HCT116 (cell line): ENCODE measurements around the gene CGN. TPM values are rescaled to one million over a fixed set of nuclear protein-coding genes. Genes with fewer than 3 reads are reported as not detected.

ENCODE experiments used
- ATAC-seq: fragments of 200-7000 bp; cut with Tn5 transposase; 2 replicates; pipeline ENCODE4 v1.9.1; 2020; ENCODE audit warnings: mild to moderate bottlenecking, moderate library complexity
- Bru-seq: library from RNA; stranded (reverse); fragments of 400-500 nt; gene quantifications from one replicate; lab custom pipeline; 2021; lab: Mats Ljungman, UMichigan
- BruChase-seq, 2 experiments: library from RNA; stranded (reverse); fragments of 400-500 nt; gene quantifications; one replicate each; lab custom pipeline; 2021; lab: Mats Ljungman, UMichigan
- BruUV-seq: library from RNA; stranded (reverse); fragments of 400-500 nt; replicated peaks from 2 replicates; lab custom pipeline; 2021; lab: Mats Ljungman, UMichigan
- CTCF ChIA-PET: fragments of 300-600 bp; sonication (Branson Sonifier 250); formaldehyde crosslinking; loops from one replicate; lab custom pipeline; 2021; ENCODE audit warnings: antibody characterized with exemption; lab: Charles Lee
- POLR2A ChIA-PET: fragments of 300-600, 350-600 bp; sonication (Branson Sonifier 250); formaldehyde crosslinking; loops from one replicate; lab custom pipeline; 2021; ENCODE audit warnings: antibody characterized with exemption; lab: Charles Lee
- RAD21 ChIA-PET, 2 experiments: fragments of 300-600 bp; sonication (Branson Sonifier 250); formaldehyde crosslinking; loops; one replicate each; lab custom pipeline; 2023; ENCODE audit warnings: low total read pairs in 2 of 2; ENCODE audit not compliant: uncharacterized antibody in 2 of 2, unreplicated experiment in 2 of 2, low non-redundant PET in 1 of 2; lab: Charles Lee
- DNase-seq: peaks from one replicate; pipeline ENCODE4 v3.0.0-alpha.2; 2010; ENCODE audit warnings: low read depth, low spot score
- H2AFZ ChIP-seq: fragments of 200-600 bp; shearing (Covaris generic), sonication (generic); 2 replicates; pipeline ENCODE4 v1.6.1; 2017; ENCODE audit warnings: low read depth, mixed run types, mixed read lengths, antibody characterized with exemption, low read length; ENCODE audit not compliant: poor library complexity, severe bottlenecking
- H3K27ac ChIP-seq: 2 replicates; pipeline ENCODE4 v1.5.1; 2012; ENCODE audit warnings: low read depth, low read length
- H3K27me3 ChIP-seq: fragments of 200-600 bp; sonication (generic); 2 replicates; pipeline ENCODE4 v1.6.1; 2016; ENCODE audit warnings: mixed run types, low read length, mixed read lengths; ENCODE audit not compliant: insufficient read depth
- H3K36me3 ChIP-seq, 2 experiments: fragments of 200-500 bp in 1 of 2; fragments of 200-600 bp in 1 of 2; sonication (Bioruptor generic) in 1 of 2; sonication (generic) in 1 of 2; 2 replicates each; pipeline versions ENCODE4 v1.5.1 to v1.6.1; 2014 to 2016; ENCODE audit warnings: low read length in 2 of 2, inconsistent platforms in 1 of 2, mixed read lengths in 1 of 2, mixed run types in 1 of 2; ENCODE audit not compliant: insufficient read depth in 2 of 2, control insufficient read depth in 1 of 2
- H3K4me1 ChIP-seq, 2 experiments: fragments of 200-600 bp in 1 of 2; sonication (generic) in 1 of 2; 2 replicates each; pipeline versions ENCODE4 v1.5.1 to v1.6.1; 2012 to 2017; ENCODE audit warnings: low read length in 2 of 2, inconsistent platforms in 1 of 2, mild to moderate bottlenecking in 1 of 2, mixed read lengths in 1 of 2, mixed run types in 1 of 2, moderate library complexity in 1 of 2; ENCODE audit not compliant: insufficient read depth in 2 of 2, control insufficient read depth in 1 of 2
- H3K4me2 ChIP-seq: fragments of 200-600 bp; sonication (generic); 2 replicates; pipeline ENCODE4 v1.6.1; 2017; ENCODE audit warnings: mixed run types, low read length, mixed read lengths
- H3K4me3 ChIP-seq, 2 experiments: fragments of 200-600 bp in 1 of 2; sonication (generic) in 1 of 2; replicated peaks in 1 of 2; 2 replicates each; pipeline ENCODE4 v1.5.1; 2011 to 2016; ENCODE audit warnings: low read length in 2 of 2, control low read depth in 1 of 2, low read depth in 1 of 2, mild to moderate bottlenecking in 1 of 2, mixed read lengths in 1 of 2, mixed run types in 1 of 2
- H3K79me2 ChIP-seq: fragments of 200-600 bp; sonication (generic); 2 replicates; pipeline ENCODE4 v1.6.1; 2017; ENCODE audit warnings: mild to moderate bottlenecking, mixed run types, low read length, moderate library complexity, mixed read lengths; ENCODE audit not compliant: insufficient read depth
- H3K9ac ChIP-seq: fragments of 200-600 bp; sonication (generic); 2 replicates; pipeline ENCODE4 v1.6.1; 2016; ENCODE audit warnings: low read length, mixed read lengths
- H3K9me2 ChIP-seq: fragments of 200-600 bp; sonication (generic), shearing (Covaris generic); 2 replicates; pipeline ENCODE4 v1.6.1; 2017; ENCODE audit warnings: mixed run types, mild to moderate bottlenecking, moderate library complexity; ENCODE audit not compliant: insufficient read depth
- H3K9me3 ChIP-seq, 2 experiments: fragments of 200-500 bp in 1 of 2; fragments of 200-600 bp in 1 of 2; sonication (Bioruptor generic) in 1 of 2; sonication (generic) in 1 of 2; 2 replicates each; pipeline ENCODE4 v1.6.1; 2014 to 2017; ENCODE audit warnings: low read length in 2 of 2, mixed read lengths in 2 of 2, inconsistent platforms in 1 of 2, low read depth in 1 of 2, mild to moderate bottlenecking in 1 of 2, mixed run types in 1 of 2, moderate library complexity in 1 of 2; ENCODE audit not compliant: control insufficient read depth in 1 of 2, insufficient read depth in 1 of 2
- H4K20me1 ChIP-seq: fragments of 200-600 bp; sonication (generic), shearing (Covaris generic); 2 replicates; pipeline ENCODE4 v1.6.1; 2017; ENCODE audit warnings: mixed run types, mild to moderate bottlenecking, moderate library complexity; ENCODE audit not compliant: insufficient read depth
- ATF3 ChIP-seq: IDR thresholded peaks from 2 replicates; pipeline ENCODE4 v1.6.1; 2012
- CTCF ChIP-seq, 3 experiments: fragments of 200-600 bp in 1 of 3; sonication (generic) in 1 of 3; IDR thresholded peaks in 2 of 3; conservative IDR thresholded peaks in 1 of 3; 2 replicates each; pipeline ENCODE4 v1.5.1; 2012 to 2017; ENCODE audit warnings: low read depth in 2 of 3, low read length in 2 of 3, antibody characterized with exemption in 1 of 3, borderline replicate concordance in 1 of 3, control low read depth in 1 of 3, mild to moderate bottlenecking in 1 of 3, mixed read lengths in 1 of 3, mixed run types in 1 of 3, moderate library complexity in 1 of 3; ENCODE audit not compliant: insufficient read depth in 1 of 3
- FOSL1 ChIP-seq: IDR thresholded peaks from 2 replicates; pipeline ENCODE4 v1.6.1; 2012; ENCODE audit warnings: low read depth
- MAX ChIP-seq: IDR thresholded peaks from 2 replicates; pipeline ENCODE4 v1.6.1; 2012
- POLR2AphosphoS5 ChIP-seq: IDR thresholded peaks from 2 replicates; pipeline ENCODE4 v1.6.1; 2011; ENCODE audit warnings: mild to moderate bottlenecking, low read depth, low read length, moderate library complexity
- REST ChIP-seq: IDR thresholded peaks from 2 replicates; pipeline ENCODE4 v1.6.1; 2012; ENCODE audit warnings: low read depth
- intact Hi-C: fragments of 100-400 bp; cut with micrococcal nuclease; formaldehyde crosslinking; loops from 2 replicates; pipeline ENCODE4 v1.10.0; 2022
- long read RNA-seq: library from polyadenylated mRNA; unstranded; transcript quantifications from one replicate; pipeline ENCODE4 v2.0.0, GENCODE V29; 2021; ENCODE audit not compliant: unreplicated experiment
- polyA plus RNA-seq: library from polyadenylated mRNA; unstranded; fragments of >200 nt; gene quantifications from 2 replicates; pipeline ENCODE4 v1.2.1, GENCODE V29; 2012; ENCODE audit warnings: missing spikeins
- total RNA-seq: library from RNA; stranded (reverse); gene quantifications from one replicate; pipeline ENCODE4 v1.2.1, GENCODE V29; 2021; ENCODE audit not compliant: unreplicated experiment

Gene CGN
- 19.7 TPM for total RNA-seq
- polyA plus RNA-seq: 15.5 and 16.8 TPM in 2 replicates
- percentile 55 among the genes with signal in this experiment for Bru-seq, nascent RNA
- BruChase-seq, experiment 1, labeled RNA remaining after a 6-hour chase: percentile 64 among the genes with signal in this experiment
- BruChase-seq, experiment 2, labeled RNA remaining after a 2-hour chase: percentile 65 among the genes with signal in this experiment
- long read RNA-seq, full-length matches to known transcripts: 26 of 63 reads
- long read RNA-seq, partial matches to known transcripts: 10 of 63 reads
- long read RNA-seq, other reads (novel, unspliced or antisense): 27 of 63 reads

- peak within 1 kb of the TSS; percentile 28 for H2AFZ ChIP-seq
- DNase-seq (no peak), ATAC-seq (peak; percentile 80)
- H3K4me3 ChIP-seq: peak within 1 kb of the TSS; percentile 68 to 72
- H3K9me3 ChIP-seq: no peaks in the 10 kb centered on the region
- CTCF ChIA-PET: interaction anchor here (0.7 to 1.9 kb wide), 4 partner anchors 26 to 113 kb away, joined by 3 to 4 read pairs (median 4); partner anchors contain the start of gene TUFT1
- POLR2A ChIA-PET: interaction anchor here (0.6 to 2.2 kb wide), 4 partner anchors 10 to 228 kb away, joined by 3 to 10 read pairs (median 5); no protein-coding TSS in a partner anchor
- H3K9ac ChIP-seq: peak within 1 kb of the TSS; percentile 75
- H3K4me1 ChIP-seq: peaks cover 60 to 75% of the 10 kb centered on the region in 2 experiments
- H3K36me3 ChIP-seq: no peaks in the 10 kb centered on the region
- H3K27ac ChIP-seq: peak within 1 kb of the TSS; percentile 84
- H4K20me1 ChIP-seq: no peaks in the 10 kb centered on the region
- RAD21 ChIA-PET: interaction anchor here (1.0 kb wide), 2 partner anchors 52 to 325 kb away, joined by 3 to 5 read pairs; partner anchors contain the start of gene POGZ (in 1 of the 2)
- no peaks in the 10 kb centered on the region for H3K27me3 ChIP-seq
- intact Hi-C loops: loop anchor here (5.0 kb wide), 1 partner anchor 69 kb away; no protein-coding TSS in a partner anchor
- peak; percentile 39; the same call in 1 of the 2 replicates for TF ChIP-seq POLR2AphosphoS5
- TF ChIP-seq ATF3: no peak
- H3K9me2 ChIP-seq: no peaks in the 10 kb centered on the region
- BruUV-seq: no TSS peak
- H3K4me2 ChIP-seq: peak within 1 kb of the TSS; percentile 91
- H3K79me2 ChIP-seq: peaks cover 37% of the 10 kb centered on the region
Measured at GRCh38 chr1:151510957-151511635, at the start of gene CGN. CGN (plus strand) TSS chr1:151511387; CDS start chr1:151518520, 7,133 bp downstream.

- H3K4me3 ChIP-seq: no peak overlapping the region
- H3K4me2 ChIP-seq: no peak overlapping the region
- no peak for DNase-seq
- no TSS peak for BruUV-seq
- H2AFZ ChIP-seq: no peak overlapping the region
- H3K9me3 ChIP-seq: no peaks in the 10 kb centered on the region
- intact Hi-C loops: no loop called here
- ATAC-seq: no peak
- no peaks in the 10 kb centered on the region for H3K27me3 ChIP-seq
- ChIA-PET CTCF (no interaction called here), POLR2A (no interaction called here), RAD21 (interaction anchor here in 1 of 2 experiments (0.8 kb wide), 1 partner anchor 33 kb away, joined by 4 read pairs; no protein-coding TSS in a partner anchor)
- H4K20me1 ChIP-seq: no peaks in the 10 kb centered on the region
- H3K79me2 ChIP-seq: peaks cover 16% of the 10 kb centered on the region
- no peak overlapping the region for H3K27ac ChIP-seq
- no peak overlapping the region for H3K9ac ChIP-seq
- no peaks in the 10 kb centered on the region for H3K36me3 ChIP-seq
- H3K4me1 ChIP-seq: peaks cover 10 to 19% of the 10 kb centered on the region in 2 experiments; a peak in 3 of 4 replicates
- H3K9me2 ChIP-seq: no peaks in the 10 kb centered on the region
- no peak for TF ChIP-seq MAX
- no peak for TF ChIP-seq FOSL1
- TF ChIP-seq REST: no peak
- no peak for TF ChIP-seq CTCF (IDR thresholded peaks at IDR 0.05 in 2 of 3, conservative IDR thresholded peaks at IDR 0.05 in 1 of 3; ENCODE audit: borderline replicate concordance in 1 of 3, insufficient read depth in 1 of 3, low read depth in 2 of 3, low read length in 2 of 3)
Measured at GRCh38 chr1:151461694-151462093, 49.5 kb upstream of the CGN start.
